Transverse colon (tissue), 3 donors: ENCODE data around the gene EVC.

Source experiments
- CTCF ChIP-seq, 5 experiments: fragments of 200-600 bp in 3 of 5; fragments of 450-650 bp in 2 of 5; sonication (generic) in 3 of 5; IDR thresholded peaks; 1 replicate in 2 of 5; 2 replicates in 3 of 5; pipeline ENCODE4 v1.5.1; 2016 to 2017; ENCODE audit warnings: antibody characterized with exemption in 5 of 5, inconsistent platforms in 3 of 5, mild to moderate bottlenecking in 2 of 5, moderate library complexity in 1 of 5
- EP300 ChIP-seq: sonication (generic); formaldehyde crosslinking; IDR thresholded peaks from one replicate; pipeline ENCODE4 v1.6.1; 2017; ENCODE audit warnings: antibody characterized with exemption, low read depth

DNA sequence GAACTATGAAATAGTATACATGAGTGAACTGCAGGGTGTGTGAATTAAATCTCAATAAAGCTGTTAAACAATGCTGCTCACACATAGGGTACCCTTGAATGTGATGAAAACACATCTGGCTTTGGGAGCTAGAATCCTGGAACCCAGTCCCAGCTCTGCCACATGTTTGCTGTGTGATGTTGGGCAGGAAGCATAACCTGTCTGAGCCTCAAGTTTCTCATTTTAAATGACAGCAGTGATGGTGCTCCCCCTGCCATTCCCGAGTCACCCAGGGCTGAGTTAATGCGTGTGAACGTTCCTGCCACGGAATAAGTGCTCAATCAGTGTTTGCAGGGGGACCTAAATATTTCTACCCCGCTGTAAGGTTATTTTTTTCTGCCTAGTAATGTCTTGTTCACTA is 10.9 kb downstream of the EVC start:
- no peak for TF ChIP-seq CTCF (IDR thresholded peaks at IDR 0.05)
- TF ChIP-seq EP300 = no peak
